Trophoblast cell (in vitro differentiated cells and primary cell): ENCODE data around the gene SLC22A5.

Source experiments
- DNase-seq, 2 donors: peaks; one replicate each; pipeline ENCODE4 v3.0.0-alpha.2; 2016
- H2AFZ ChIP-seq: 2 replicates; pipeline ENCODE4 v1.6.1; 2013; ENCODE audit warnings: low read length, moderate library complexity, mild to moderate bottlenecking; ENCODE audit not compliant: insufficient read depth, poor library complexity
- H2AK5ac ChIP-seq: 2 replicates; pipeline ENCODE4 v1.6.1; 2013; ENCODE audit warnings: mild to moderate bottlenecking, low read length
- H2BK120ac ChIP-seq: 2 replicates; pipeline ENCODE4 v1.6.1; 2013; ENCODE audit warnings: low read length, mild to moderate bottlenecking, moderate library complexity; ENCODE audit not compliant: insufficient read depth, poor library complexity
- H2BK12ac ChIP-seq: 2 replicates; pipeline ENCODE4 v1.6.1; 2013; ENCODE audit warnings: mild to moderate bottlenecking, low read length, moderate library complexity
- H2BK5ac ChIP-seq: 2 replicates; pipeline ENCODE4 v1.6.1; 2013; ENCODE audit warnings: low read length, low read depth, moderate library complexity, mild to moderate bottlenecking; ENCODE audit not compliant: poor library complexity
- H3K14ac ChIP-seq: 2 replicates; pipeline ENCODE4 v1.6.1; 2013; ENCODE audit warnings: mild to moderate bottlenecking, low read length
- H3K18ac ChIP-seq: 2 replicates; pipeline ENCODE4 v1.6.1; 2013; ENCODE audit warnings: mild to moderate bottlenecking, low read length
- H3K23ac ChIP-seq: 2 replicates; pipeline ENCODE4 v1.6.1; 2013; ENCODE audit warnings: low read length
- H3K27ac ChIP-seq: 2 replicates; pipeline ENCODE4 v1.5.1; 2013; ENCODE audit warnings: low read depth, mild to moderate bottlenecking, inconsistent platforms, low read length, moderate library complexity
- H3K27me3 ChIP-seq: 2 replicates; pipeline ENCODE4 v1.6.1; 2013; ENCODE audit warnings: inconsistent platforms, mild to moderate bottlenecking, low read length, moderate library complexity; ENCODE audit not compliant: insufficient read depth
- H3K36me3 ChIP-seq, 2 experiments: 1 replicate in 1 of 2; 2 replicates in 1 of 2; pipeline ENCODE4 v1.6.1; 2013; ENCODE audit warnings: low read length in 2 of 2, mild to moderate bottlenecking in 2 of 2, moderate library complexity in 1 of 2; ENCODE audit not compliant: insufficient read depth in 2 of 2, control insufficient read depth in 1 of 2
- H3K4ac ChIP-seq: 2 replicates; pipeline ENCODE4 v1.6.1; 2013; ENCODE audit warnings: low read depth, mild to moderate bottlenecking, low read length, moderate library complexity
- H3K4me1 ChIP-seq, 2 experiments: 1 replicate in 1 of 2; 2 replicates in 1 of 2; pipeline ENCODE4 v1.6.1; 2013; ENCODE audit warnings: low read length in 2 of 2, mild to moderate bottlenecking in 2 of 2, moderate library complexity in 1 of 2; ENCODE audit not compliant: insufficient read depth in 2 of 2, control insufficient read depth in 1 of 2
- H3K4me2 ChIP-seq: 2 replicates; pipeline ENCODE4 v1.6.1; 2013; ENCODE audit warnings: inconsistent platforms, mild to moderate bottlenecking, low read length, moderate library complexity
- H3K4me3 ChIP-seq: 2 replicates; pipeline ENCODE4 v1.5.1; 2013; ENCODE audit warnings: mild to moderate bottlenecking, low read depth, low read length, inconsistent platforms
- H3K79me1 ChIP-seq: one replicate; pipeline ENCODE4 v1.6.1; 2013; ENCODE audit warnings: low read length
- H3K79me2 ChIP-seq: 2 replicates; pipeline ENCODE4 v1.6.1; 2013; ENCODE audit warnings: low read length, mild to moderate bottlenecking; ENCODE audit not compliant: control insufficient read depth, insufficient read depth, poor library complexity
- H3K9ac ChIP-seq: 2 replicates; pipeline ENCODE4 v1.6.1; 2013; ENCODE audit warnings: mild to moderate bottlenecking, low read length
- H3K9me3 ChIP-seq: 2 replicates; pipeline ENCODE4 v1.6.1; 2013; ENCODE audit warnings: low read depth, mild to moderate bottlenecking, control low read depth, inconsistent platforms, low read length; ENCODE audit not compliant: insufficient read depth
- H4K12ac ChIP-seq: 2 replicates; pipeline ENCODE4 v1.6.1; 2013; ENCODE audit warnings: low read depth, mild to moderate bottlenecking, low read length, moderate library complexity
- H4K8ac ChIP-seq: 2 replicates; pipeline ENCODE4 v1.6.1; 2013; ENCODE audit warnings: low read depth, mild to moderate bottlenecking, low read length, moderate library complexity
- H4K91ac ChIP-seq: one replicate; pipeline ENCODE4 v1.6.1; 2013; ENCODE audit warnings: low read depth, mild to moderate bottlenecking, low read length, moderate library complexity
- WGBS: extraction: QIAGEN DNeasy Blood & Tissue Kit; methylation state at CpG from one replicate; pipeline ENCODE4 v1.1.7; 2013; ENCODE audit warnings: missing lambda C conversion rate; ENCODE audit not compliant: insufficient read length, insufficient coverage; ENCODE audit errors: extremely low coverage; 5-methylcytosine and 5-hydroxymethylcytosine counted together

The SLC22A5 gene

DNA sequence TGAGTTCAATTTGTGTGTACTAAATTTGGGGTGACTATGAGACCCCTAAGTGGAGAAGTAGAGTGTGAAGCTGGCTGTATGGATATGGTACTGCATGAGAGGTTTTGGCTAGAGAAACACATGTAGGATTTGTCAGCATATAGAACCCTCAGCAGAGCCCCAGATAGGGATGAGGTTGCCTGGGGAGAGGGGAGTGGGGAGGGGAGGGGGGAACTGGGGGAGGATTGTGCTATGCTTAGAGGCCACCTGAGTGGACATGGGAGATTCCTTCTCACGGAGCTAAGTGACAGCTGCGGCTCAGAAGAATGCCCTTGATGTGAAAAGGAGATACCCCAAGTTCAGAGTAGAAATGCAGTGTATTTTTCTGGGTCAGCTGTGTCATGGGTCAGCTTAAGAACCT lies 11.2 kb downstream of the SLC22A5 start:
- Histone ChIP-seq H3K9me3 (no peaks in the 10 kb centered on the region), H3K27me3 (no peaks in the 10 kb centered on the region), H4K91ac (no peak overlapping the region), H3K4me2 (no peak overlapping the region), H3K79me2 (no peaks in the 10 kb centered on the region), H2AK5ac (no peak overlapping the region), H2AFZ (no peak overlapping the region), H3K4ac (no peak overlapping the region), H4K12ac (no peak overlapping the region), H3K79me1 (peaks cover 2% of the 10 kb centered on the region), H4K8ac (no peak overlapping the region), H3K4me1 (peaks cover 4 to 5% of the 10 kb centered on the region in 2 experiments), H3K14ac (no peak overlapping the region), H3K36me3 (no peaks in the 10 kb centered on the region), H3K9ac (no peak overlapping the region), H3K18ac (no peak overlapping the region), H2BK5ac (no peak overlapping the region), H3K4me3 (no peak overlapping the region), H2BK120ac (no peak overlapping the region), H3K27ac (no peak overlapping the region), H2BK12ac (no peak overlapping the region), H3K23ac (no peak overlapping the region)
- no peak for DNase-seq
- WGBS, result no CpG with 5 or more reads among the region's 2 CpGs

DNA sequence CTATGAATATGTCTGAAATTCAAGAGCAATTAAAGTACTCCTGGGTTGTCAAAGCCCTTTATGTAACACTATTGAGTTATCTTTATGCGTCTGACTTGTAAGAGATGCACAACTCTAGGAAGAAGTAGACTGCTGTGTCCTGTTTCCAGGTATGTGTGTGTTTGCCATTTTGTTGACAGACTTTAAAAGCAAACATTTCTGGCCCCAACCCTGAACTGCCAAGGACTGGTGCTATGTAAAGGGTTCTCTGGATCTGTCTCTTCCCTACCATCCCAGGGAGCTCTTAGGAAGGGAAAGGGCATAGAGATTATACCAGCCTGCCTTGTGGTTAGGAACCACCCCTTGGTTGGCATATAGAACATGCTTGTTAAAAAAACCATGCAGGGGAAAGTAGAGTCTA lies 12.1 kb downstream of the SLC22A5 start:
- no peak overlapping the region for H4K91ac ChIP-seq
- H3K18ac ChIP-seq, result no peak overlapping the region
- H3K27ac ChIP-seq, result no peak overlapping the region
- no peaks in the 10 kb centered on the region for H3K9me3 ChIP-seq
- H3K27me3 ChIP-seq, result no peaks in the 10 kb centered on the region
- WGBS, result no CpG with 5 or more reads among the region's 1 CpG
- no peak overlapping the region for H2BK5ac ChIP-seq
- H3K79me1 ChIP-seq, result peaks cover 2% of the 10 kb centered on the region
- H3K4me3 ChIP-seq, result no peak overlapping the region
- H3K4me2 ChIP-seq, result no peak overlapping the region
- H3K9ac ChIP-seq, result no peak overlapping the region
- no peak overlapping the region for H3K14ac ChIP-seq
- no peak overlapping the region for H3K4ac ChIP-seq
- no peaks in the 10 kb centered on the region for H3K79me2 ChIP-seq
- H2AFZ ChIP-seq, result no peak overlapping the region
- no peak for DNase-seq
- H2BK120ac ChIP-seq, result no peak overlapping the region
- H2BK12ac ChIP-seq, result no peak overlapping the region
- H3K36me3 ChIP-seq, result no peaks in the 10 kb centered on the region
- no peak overlapping the region for H4K8ac ChIP-seq
- H3K4me1 ChIP-seq, result peaks cover 4 to 5% of the 10 kb centered on the region in 2 experiments
- H2AK5ac ChIP-seq, result no peak overlapping the region
- H4K12ac ChIP-seq, result no peak overlapping the region
- no peak overlapping the region for H3K23ac ChIP-seq

DNA sequence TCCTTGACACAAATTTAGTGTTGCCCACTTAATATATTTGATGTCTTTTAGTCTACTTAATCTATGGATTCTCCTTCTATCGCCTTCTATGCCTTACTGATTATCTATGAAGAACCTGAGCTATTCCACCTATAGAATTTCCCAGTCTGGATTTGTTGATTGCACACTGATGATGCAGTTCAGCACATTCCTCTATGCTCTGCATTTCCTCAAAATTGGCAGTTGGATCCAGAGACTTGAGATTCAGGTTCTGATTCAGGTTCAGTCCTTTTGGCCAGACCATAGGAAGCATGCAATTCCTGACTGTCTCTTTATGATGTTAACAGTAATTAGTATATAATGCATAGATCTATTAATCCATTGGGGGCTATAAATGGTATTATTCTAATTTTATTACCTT lies 13.8 kb downstream of the SLC22A5 start:
- Histone ChIP-seq H3K14ac (no peak overlapping the region), H4K12ac (no peak overlapping the region), H3K4ac (no peak overlapping the region), H2BK120ac (no peak overlapping the region), H3K79me2 (no peaks in the 10 kb centered on the region), H2BK12ac (no peak overlapping the region), H3K27ac (no peak overlapping the region), H4K91ac (no peak overlapping the region), H4K8ac (no peak overlapping the region), H3K9ac (no peak overlapping the region), H3K36me3 (no peaks in the 10 kb centered on the region), H2AK5ac (no peak overlapping the region), H3K79me1 (peaks cover 7% of the 10 kb centered on the region), H3K23ac (no peak overlapping the region), H3K4me2 (no peak overlapping the region), H3K4me1 (peaks cover 11 to 13% of the 10 kb centered on the region in 2 experiments), H3K9me3 (no peaks in the 10 kb centered on the region), H2BK5ac (no peak overlapping the region), H3K4me3 (no peak overlapping the region), H3K27me3 (no peaks in the 10 kb centered on the region), H2AFZ (no peak overlapping the region), H3K18ac (no peak overlapping the region)
- no CpG with 5 or more reads among the region's 1 CpG for WGBS
- DNase-seq, result no peak

DNA sequence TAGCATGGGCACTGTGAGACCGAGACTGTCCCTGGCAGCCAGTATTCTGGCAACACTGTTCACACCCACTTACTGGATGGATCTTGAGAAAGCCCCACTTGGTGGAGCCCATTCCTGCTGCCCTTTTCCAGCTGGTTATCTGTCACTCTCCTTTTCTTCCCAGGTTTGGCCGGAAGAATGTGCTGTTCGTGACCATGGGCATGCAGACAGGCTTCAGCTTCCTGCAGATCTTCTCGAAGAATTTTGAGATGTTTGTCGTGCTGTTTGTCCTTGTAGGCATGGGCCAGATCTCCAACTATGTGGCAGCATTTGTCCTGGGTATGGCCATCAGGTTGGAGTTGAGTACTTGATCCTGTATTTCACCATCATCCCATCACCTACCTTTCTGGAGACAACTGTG lies 14.5 kb downstream of the SLC22A5 start:
- Histone ChIP-seq H4K8ac (no peak overlapping the region), H3K36me3 (no peaks in the 10 kb centered on the region), H3K4me2 (no peak overlapping the region), H3K18ac (no peak overlapping the region), H3K9ac (no peak overlapping the region), H3K27me3 (no peaks in the 10 kb centered on the region), H3K14ac (no peak overlapping the region), H2BK120ac (no peak overlapping the region), H2BK5ac (no peak overlapping the region), H3K9me3 (no peaks in the 10 kb centered on the region), H3K79me1 (peaks cover 14% of the 10 kb centered on the region), H2AK5ac (no peak overlapping the region), H3K4ac (no peak overlapping the region), H4K91ac (no peak overlapping the region), H2BK12ac (peak overlapping the region; percentile 61), H3K4me3 (no peak overlapping the region), H3K4me1 (peaks cover 18 to 19% of the 10 kb centered on the region in 2 experiments), H4K12ac (no peak overlapping the region), H3K27ac (no peak overlapping the region), H3K79me2 (no peaks in the 10 kb centered on the region), H3K23ac (no peak overlapping the region), H2AFZ (no peak overlapping the region)
- DNase-seq, result no peak
- WGBS, result no CpG with 5 or more reads among the region's 5 CpGs
